IMR-90 (cell line): ENCODE results near the gene DMRT3.

Experiments
- CTCF ChIP-seq: conservative IDR thresholded peaks from 2 replicates; pipeline ENCODE4 v1.5.1; 2012; ENCODE audit warnings: mild to moderate bottlenecking, low read depth, low read length, improper control_type of control experiment
- ELK1 ChIP-seq: fragments of 150-350 bp; IDR thresholded peaks from 2 replicates; pipeline ENCODE4 v1.6.1; 2016; ENCODE audit warnings: low read depth, mild to moderate bottlenecking, low read length, moderate library complexity, borderline replicate concordance
- FOS ChIP-seq: fragments of 150-350 bp; IDR thresholded peaks from 2 replicates; pipeline ENCODE4 v1.6.1; 2016; ENCODE audit warnings: low read depth, low read length
- POLR2A ChIP-seq: IDR thresholded peaks from 2 replicates; pipeline ENCODE4 v1.6.1; 2012; ENCODE audit warnings: mild to moderate bottlenecking, low read depth, low read length
- RFX5 ChIP-seq: IDR thresholded peaks from 2 replicates; pipeline ENCODE4 v1.8.0; 2012; ENCODE audit warnings: low read depth, mild to moderate bottlenecking, low read length, moderate library complexity

- no peak for TF ChIP-seq POLR2A
- TF ChIP-seq CTCF = no peak
- TF ChIP-seq FOS = no peak
- TF ChIP-seq ELK1 = no peak
- no peak for TF ChIP-seq RFX5
Observed at GRCh38 chr9:947985-948384, 28.5 kb upstream of the DMRT3 start.
